ENCODE measurements around the gene GGT6. TPM values are rescaled to one million over a fixed set of nuclear protein-coding genes. Genes with fewer than 3 reads are reported as not detected.

Gene GGT6
- total RNA-seq, 1 experiment from 2014 or later = not detected

DNA sequence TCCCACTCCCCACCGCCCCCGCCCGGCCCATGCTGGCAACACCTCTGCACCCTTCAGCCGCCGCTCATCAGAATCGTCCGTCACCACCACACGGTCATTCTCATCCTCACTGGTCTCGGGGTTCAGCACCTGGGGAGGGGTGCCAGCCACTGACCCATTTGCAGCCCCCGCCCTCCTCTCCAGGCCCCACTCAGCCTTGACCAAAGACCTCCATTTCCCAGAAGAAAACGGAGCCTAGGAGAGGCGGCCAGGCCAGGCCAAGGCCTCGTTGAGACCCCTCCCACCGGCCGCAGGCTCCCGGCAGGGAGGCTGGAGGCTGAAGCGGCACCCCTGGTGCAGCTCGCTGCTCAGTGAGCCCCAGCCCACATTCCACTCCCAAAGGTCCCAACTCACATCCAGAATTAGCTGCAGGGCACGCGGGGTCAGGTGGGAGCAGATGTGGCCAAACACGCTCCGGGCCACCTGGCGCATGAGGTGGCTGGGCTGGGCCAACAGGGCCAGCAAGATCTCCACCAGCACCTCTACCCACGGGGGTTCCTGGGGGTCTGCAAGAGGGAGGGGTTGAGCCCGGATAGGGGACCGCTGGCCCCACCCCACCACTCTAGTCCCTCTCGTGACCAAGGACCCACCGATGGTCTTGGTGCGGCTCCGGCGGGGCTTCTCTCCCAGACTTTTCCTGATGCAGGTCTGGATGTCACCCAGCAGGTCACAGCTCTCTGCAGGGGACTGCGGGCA is 15.0 kb downstream of the GGT6 start:
- H3K27ac Mint-ChIP-seq (ENCODE audit: unreplicated experiment) = no peak overlapping the region
- no peak for TF ChIP-seq CTCF (IDR thresholded peaks at IDR 0.05; ENCODE audit: insufficient read depth in 1 of 2, low read depth in 1 of 2, low read length in 1 of 2, severe bottlenecking in 1 of 2, unreplicated experiment in 1 of 2)
- BruUV-seq (replicated peaks) = no TSS peak
- POLR2A ChIA-PET = no interaction called here
- no peak for DNase-seq
- no peak overlapping the region for H3K4me3 Mint-ChIP-seq (ENCODE audit: unreplicated experiment)
- no peaks in the 10 kb centered on the region for H3K9me3 Mint-ChIP-seq (ENCODE audit: unreplicated experiment)
- no peaks in the 10 kb centered on the region for H3K4me1 Mint-ChIP-seq (ENCODE audit: low read depth, unreplicated experiment)
- no peaks in the 10 kb centered on the region for H3K27me3 Mint-ChIP-seq (ENCODE audit: insufficient read depth, unreplicated experiment)
- CTCF ChIA-PET = no interaction called here
- Histone ChIP-seq H3K4me3 (ENCODE audit: low read depth, low read length) (no peak overlapping the region), H3K27me3 (replicated peaks; ENCODE audit: control insufficient read depth, insufficient read depth, low read length) (no peaks in the 10 kb centered on the region), H3K4me1 (no peaks in the 10 kb centered on the region), H3K9me3 (no peaks in the 10 kb centered on the region), H3K36me3 (ENCODE audit: control insufficient read depth, insufficient read depth, low read length) (no peaks in the 10 kb centered on the region)
- H3K36me3 Mint-ChIP-seq (ENCODE audit: insufficient read depth, unreplicated experiment) = peaks cover 31% of the 10 kb centered on the region
- intact Hi-C loops (cut with micrococcal nuclease; ENCODE audit: unreplicated experiment) = no loop called here

GRCh38 chr17:4544951-4545216 is 15.5 kb downstream of the GGT6 start:
- POLR2A ChIA-PET = no interaction called here
- no peak for TF ChIP-seq CTCF (IDR thresholded peaks at IDR 0.05; ENCODE audit: insufficient read depth in 1 of 2, low read depth in 1 of 2, low read length in 1 of 2, severe bottlenecking in 1 of 2, unreplicated experiment in 1 of 2)
- no peaks in the 10 kb centered on the region for H3K27me3 ChIP-seq (replicated peaks; ENCODE audit: control insufficient read depth, insufficient read depth, low read length)
- CTCF ChIA-PET = no interaction called here
- no TSS peak for BruUV-seq (replicated peaks)
- Mint-ChIP-seq H3K36me3 (ENCODE audit: insufficient read depth, unreplicated experiment) (peaks cover 35% of the 10 kb centered on the region), H3K27ac (ENCODE audit: unreplicated experiment) (no peak overlapping the region), H3K4me3 (ENCODE audit: unreplicated experiment) (no peak overlapping the region), H3K4me1 (ENCODE audit: low read depth, unreplicated experiment) (no peaks in the 10 kb centered on the region), H3K9me3 (ENCODE audit: unreplicated experiment) (no peaks in the 10 kb centered on the region), H3K27me3 (ENCODE audit: insufficient read depth, unreplicated experiment) (no peaks in the 10 kb centered on the region)
- no peaks in the 10 kb centered on the region for H3K9me3 ChIP-seq
- H3K4me3 ChIP-seq (ENCODE audit: low read depth, low read length) = no peak overlapping the region
- H3K4me1 ChIP-seq = no peaks in the 10 kb centered on the region
- no peaks in the 10 kb centered on the region for H3K36me3 ChIP-seq (ENCODE audit: control insufficient read depth, insufficient read depth, low read length)
- intact Hi-C loops (cut with micrococcal nuclease; ENCODE audit: unreplicated experiment) = loop anchor here (5.0 kb wide), 1 partner anchor 123 kb away; no protein-coding TSS in a partner anchor
- no peak for DNase-seq

DNA sequence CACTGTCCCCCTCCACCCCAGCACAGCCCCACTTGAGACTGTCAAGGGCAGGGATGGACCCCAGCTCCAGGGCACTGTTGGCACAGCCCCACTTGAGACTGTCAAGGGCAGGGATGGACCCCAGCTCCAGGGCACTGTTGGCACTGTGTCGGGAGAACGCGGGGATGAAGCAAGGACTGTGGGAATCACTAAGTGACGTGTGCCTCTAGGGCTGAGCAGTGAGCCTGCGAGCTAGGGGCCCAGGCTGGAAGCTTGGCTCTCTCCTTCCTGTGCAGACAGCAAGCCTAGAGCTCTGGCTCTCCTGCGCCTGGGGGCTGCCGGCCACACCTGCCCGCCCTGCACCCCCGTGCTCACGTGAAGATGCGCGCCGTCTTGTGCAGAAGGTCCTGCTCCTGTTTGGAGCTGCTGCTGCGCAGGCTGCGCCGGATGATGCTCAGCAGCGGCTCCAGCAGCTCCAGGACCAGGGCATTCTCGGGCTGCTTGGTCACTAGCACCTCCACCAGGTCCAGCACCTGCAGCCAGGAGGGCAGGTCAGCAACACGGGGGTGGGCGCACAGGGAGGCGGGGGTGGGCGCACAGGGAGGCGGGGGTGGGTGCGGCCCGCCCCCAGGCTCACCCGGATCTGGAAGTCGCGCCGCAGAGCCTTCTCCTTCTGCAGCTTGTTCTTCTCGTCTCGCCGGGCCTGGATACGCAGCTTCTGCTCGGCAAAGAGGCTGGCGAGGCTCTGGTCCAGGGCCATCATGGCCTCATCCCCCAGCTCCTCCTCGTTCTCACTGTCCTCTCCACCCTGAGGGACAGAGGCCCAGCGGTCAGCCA is 16.0 kb downstream of the GGT6 start:
- DNase-seq = no peak
- Mint-ChIP-seq H3K4me3 (ENCODE audit: unreplicated experiment) (no peak overlapping the region), H3K36me3 (ENCODE audit: insufficient read depth, unreplicated experiment) (peaks cover 40% of the 10 kb centered on the region), H3K9me3 (ENCODE audit: unreplicated experiment) (no peaks in the 10 kb centered on the region), H3K27ac (ENCODE audit: unreplicated experiment) (no peak overlapping the region), H3K27me3 (ENCODE audit: insufficient read depth, unreplicated experiment) (no peaks in the 10 kb centered on the region), H3K4me1 (ENCODE audit: low read depth, unreplicated experiment) (no peaks in the 10 kb centered on the region)
- Histone ChIP-seq H3K4me1 (no peaks in the 10 kb centered on the region), H3K27me3 (replicated peaks; ENCODE audit: control insufficient read depth, insufficient read depth, low read length) (no peaks in the 10 kb centered on the region), H3K4me3 (ENCODE audit: low read depth, low read length) (no peak overlapping the region), H3K36me3 (ENCODE audit: control insufficient read depth, insufficient read depth, low read length) (no peaks in the 10 kb centered on the region), H3K9me3 (no peaks in the 10 kb centered on the region)
- no TSS peak for BruUV-seq (replicated peaks)
- TF ChIP-seq CTCF (IDR thresholded peaks at IDR 0.05; ENCODE audit: insufficient read depth in 1 of 2, low read depth in 1 of 2, low read length in 1 of 2, severe bottlenecking in 1 of 2, unreplicated experiment in 1 of 2) = no peak
- ChIA-PET CTCF (no interaction called here), POLR2A (no interaction called here)
- intact Hi-C loops (cut with micrococcal nuclease; ENCODE audit: unreplicated experiment) = loop anchor here (5.0 kb wide), 1 partner anchor 122 kb away; no protein-coding TSS in a partner anchor

Data from Caco-2 (cell line).